Stimulated activated CD4-positive, alpha-beta T cell treated with anti-CD3 and anti-CD28 coated beads, Interleukin-4, amount 100 ng/mL, for 24 hours (primary cell): ENCODE data around the gene MLYCD.

Experiments
- DNase-seq: peaks from one replicate; pipeline ENCODE4 v3.0.0-alpha.2; 2020

Gene MLYCD

DNA sequence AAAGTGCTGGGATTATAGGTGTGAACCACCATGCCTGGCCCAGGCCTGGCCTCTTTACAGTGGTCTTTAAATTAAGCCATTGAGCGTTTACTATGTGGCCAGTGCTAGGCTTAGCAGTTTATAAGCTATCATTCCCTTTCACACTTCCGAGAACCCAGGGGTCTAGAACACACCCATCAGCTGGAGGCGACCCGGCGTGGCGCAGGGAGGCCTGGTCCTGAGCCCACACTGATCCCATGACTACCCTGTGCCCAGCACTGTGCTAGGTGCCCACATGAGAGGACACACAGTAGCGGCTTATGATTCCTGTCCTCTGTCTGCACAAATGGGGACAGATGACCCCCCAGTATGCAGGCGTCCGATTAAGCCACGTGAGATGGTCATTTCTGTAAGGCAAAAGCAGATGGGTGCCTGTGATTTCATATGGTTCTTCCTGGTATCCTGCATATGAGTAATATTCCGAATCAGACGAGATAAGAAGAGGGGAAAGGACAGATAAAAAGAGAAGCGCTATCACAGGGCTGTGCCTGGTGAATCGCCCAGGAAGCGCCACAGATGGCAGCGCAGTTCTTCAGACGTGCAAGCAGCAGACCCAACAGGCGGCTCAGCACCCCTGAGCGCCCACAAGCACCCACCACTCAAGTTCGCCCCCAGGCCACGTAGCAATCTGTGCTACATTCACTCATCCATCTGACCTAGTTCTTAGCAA is 59.4 kb downstream of the MLYCD start:
- no peak for DNase-seq

DNA sequence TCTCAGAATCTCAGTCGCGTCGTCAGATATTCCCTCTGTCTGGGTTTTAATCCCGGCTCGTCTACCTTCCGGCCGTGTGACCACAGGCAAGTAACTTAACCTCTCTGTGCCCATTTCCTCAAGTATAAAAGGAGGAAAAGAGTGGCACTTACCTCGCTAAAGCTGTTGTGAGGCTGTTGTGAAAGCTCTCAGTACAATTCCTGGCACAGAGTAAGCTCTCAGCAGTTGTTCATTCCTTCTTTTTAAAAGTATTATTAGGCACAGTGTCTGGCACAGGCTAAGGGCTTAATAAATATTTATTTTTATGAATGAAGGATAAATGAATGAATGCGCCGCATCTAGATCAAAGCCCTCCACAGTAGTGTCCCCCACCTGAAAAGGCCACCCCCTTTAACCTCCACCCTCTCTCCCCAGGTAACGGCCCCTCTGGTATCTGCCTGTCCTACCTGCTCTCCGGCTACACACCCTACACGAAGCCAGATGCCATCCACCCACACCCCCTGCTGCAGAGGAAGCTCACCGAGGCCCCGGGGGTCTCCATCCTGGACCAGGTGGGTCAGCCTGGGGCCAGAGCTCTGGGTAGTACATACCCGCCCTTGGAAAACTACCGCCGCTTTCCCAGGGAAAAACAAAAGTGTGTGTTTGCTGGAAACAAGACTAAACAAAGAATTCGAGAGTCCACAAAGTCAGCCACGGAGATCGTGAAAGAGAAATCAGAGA is 60.1 kb downstream of the MLYCD start:
- DNase-seq = no peak

DNA sequence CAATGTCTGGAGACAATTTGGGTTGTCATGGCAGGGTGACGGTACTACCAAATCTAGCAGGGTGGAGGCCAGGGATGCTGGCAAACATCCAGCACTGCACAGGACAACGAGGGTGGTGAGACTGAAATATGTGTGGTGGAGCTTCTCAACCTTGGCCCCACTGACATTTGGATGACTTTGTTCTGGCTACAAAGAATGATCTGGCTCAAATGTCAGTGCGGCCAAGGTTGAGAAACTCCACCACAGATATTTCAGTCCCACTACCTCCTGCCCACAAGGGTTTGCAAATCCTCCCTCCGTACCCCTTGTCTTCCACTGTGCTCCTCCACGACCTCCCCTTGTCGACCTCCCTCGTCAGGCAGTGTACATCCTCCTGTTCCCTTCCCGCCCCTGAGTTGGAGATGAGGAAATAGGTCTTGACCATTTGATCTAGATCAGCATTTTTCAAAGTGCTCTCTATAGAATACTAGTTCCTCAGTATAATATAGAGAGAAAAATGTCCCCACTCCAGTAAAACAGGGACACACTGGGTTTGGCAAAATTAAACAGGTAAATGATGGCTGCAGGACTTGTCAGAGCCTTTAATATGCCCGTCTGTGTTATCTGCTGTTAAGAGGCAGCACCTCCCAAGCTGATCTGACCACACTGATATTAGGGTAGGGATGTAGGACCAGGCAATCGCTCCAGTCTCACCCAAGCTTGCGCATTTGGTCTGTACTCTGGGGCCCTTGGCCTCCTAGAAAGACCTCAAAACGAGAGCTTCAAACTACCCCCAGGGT is 60.9 kb downstream of the MLYCD start:
- no peak for DNase-seq

DNA sequence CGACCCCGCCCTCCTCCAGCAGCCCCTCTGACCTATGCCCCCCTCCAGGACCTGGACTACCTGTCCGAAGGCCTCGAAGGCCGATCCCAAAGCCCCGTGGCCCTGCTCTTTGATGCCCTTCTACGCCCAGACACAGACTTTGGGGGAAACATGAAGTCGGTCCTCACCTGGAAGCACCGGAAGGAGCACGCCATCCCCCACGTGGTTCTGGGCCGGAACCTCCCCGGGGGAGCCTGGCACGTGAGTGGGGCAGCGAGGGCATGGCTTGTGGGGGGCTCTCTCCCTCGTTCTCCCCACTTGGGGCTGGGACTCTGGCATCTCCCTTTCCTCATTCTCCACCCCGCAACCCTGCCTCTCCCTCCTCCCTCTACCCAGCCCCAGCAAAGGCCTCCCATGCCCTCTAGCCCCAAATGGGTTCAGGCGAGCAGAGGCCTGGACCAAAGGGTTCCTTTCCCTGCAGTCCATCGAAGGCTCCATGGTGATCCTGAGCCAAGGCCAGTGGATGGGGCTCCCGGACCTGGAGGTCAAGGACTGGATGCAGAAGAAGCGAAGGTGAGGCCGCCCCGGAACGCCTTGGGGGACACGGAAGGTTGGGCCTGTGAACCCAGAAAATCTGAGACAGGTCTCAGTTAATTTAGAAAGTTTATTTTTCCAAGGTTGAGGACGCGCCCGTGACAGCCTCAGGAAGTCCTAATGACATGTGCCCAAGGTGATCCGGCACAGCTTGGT is 61.8 kb downstream of the MLYCD start:
- DNase-seq = no peak

DNA sequence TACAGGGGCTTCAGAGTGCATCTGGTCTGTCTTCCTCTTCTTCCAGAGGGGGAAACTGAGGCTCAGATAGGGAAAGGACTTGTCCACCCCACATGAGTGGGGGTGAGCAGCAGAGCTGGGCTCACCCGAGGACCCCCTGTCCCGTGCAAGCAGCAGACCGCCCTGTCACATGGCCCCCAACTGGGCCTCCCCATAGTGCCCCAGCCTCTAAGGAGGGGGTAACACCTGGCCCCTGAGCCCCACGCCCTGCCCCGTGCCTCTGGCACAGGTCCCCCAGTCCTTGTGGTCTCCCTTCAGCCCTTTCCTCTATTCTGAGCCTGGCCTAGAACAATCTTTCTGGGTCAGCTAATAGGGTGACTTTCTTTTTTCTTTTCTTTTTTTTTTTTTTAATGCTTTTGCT is 62.7 kb downstream of the MLYCD start:
- no peak for DNase-seq

DNA sequence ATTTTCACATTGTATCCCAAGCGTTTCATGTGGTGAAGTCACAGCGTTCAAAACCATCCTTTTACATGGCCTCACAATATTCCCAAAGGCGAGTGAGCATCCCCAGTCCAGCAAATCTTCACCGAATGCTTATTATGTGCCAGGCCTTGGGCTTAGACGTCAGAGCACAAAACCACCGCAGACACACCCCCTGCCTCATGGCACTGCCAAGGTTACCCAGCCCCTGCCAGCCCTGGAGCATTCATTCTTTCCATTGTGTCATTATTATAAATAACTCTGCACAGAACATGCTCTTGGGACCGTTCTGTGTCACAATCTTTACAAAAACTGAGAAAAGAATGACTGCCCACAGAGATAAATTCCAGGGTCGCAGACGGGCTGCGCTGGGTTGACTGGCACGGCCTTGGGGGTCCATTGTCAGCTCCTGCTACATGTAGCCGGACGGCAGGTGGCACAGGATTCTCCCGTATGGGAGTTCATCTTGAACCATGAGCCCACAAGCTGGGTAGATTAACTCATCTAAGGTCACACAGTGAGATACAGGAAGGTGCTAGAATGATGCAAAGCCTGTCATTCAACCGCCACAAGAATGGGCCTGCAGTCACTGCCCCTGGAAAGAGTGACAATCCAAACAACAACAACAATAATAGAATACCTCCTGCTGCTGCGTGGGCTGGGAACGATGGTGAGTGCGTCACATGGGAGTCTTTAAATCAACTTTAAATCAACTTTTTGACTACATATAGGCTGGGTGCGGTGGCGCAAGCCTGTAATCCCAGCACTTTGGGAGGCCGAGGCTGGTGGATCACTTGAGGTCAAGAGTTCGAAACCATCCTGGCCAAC is 64.6 kb downstream of the MLYCD start:
- DNase-seq = no peak

DNA sequence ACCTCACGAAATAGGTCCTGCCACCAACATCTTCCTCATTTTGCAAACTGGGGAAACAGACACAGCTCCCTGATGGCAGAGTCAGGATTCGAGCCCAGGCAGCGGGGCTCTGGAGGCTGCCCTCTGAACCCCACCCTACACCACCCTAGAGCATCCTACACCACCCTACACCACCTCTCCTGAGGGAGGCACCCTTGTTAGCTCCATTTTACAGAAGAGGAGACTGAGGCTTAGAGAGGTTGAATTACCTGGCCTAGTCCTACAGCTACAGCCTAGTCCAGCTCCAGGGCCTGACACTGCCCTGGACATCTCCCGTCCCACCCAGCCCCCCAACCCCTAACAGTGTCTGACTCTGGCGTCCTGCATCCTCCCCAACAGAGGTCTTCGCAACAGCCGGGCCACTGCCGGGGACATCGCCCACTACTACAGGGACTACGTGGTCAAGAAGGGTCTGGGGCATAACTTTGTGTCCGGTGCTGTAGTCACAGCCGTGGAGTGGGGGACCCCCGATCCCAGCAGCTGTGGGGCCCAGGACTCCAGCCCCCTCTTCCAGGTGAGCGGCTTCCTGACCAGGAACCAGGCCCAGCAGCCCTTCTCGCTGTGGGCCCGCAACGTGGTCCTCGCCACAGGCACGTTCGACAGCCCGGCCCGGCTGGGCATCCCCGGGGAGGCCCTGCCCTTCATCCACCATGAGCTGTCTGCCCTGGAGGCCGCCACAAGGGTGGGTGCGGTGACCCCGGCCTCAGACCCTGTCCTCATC is 65.9 kb downstream of the MLYCD start:
- no peak for DNase-seq

DNA sequence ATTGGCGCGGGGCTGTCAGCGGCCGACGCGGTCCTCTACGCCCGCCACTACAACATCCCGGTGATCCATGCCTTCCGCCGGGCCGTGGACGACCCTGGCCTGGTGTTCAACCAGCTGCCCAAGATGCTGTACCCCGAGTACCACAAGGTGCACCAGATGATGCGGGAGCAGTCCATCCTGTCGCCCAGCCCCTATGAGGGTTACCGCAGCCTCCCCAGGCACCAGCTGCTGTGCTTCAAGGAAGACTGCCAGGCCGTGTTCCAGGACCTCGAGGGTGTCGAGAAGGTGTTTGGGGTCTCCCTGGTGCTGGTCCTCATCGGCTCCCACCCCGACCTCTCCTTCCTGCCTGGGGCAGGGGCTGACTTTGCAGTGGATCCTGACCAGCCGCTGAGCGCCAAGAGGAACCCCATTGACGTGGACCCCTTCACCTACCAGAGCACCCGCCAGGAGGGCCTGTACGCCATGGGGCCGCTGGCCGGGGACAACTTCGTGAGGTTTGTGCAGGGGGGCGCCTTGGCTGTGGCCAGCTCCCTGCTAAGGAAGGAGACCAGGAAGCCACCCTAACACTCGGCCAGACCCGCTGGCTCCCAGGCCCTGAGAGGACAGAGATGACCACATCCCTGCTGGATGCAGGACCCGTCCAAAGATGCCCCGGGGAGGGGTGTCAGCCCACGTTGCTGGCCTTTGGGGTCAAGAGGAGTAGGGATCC is 66.7 kb downstream of the MLYCD start:
- no peak for DNase-seq

DNA sequence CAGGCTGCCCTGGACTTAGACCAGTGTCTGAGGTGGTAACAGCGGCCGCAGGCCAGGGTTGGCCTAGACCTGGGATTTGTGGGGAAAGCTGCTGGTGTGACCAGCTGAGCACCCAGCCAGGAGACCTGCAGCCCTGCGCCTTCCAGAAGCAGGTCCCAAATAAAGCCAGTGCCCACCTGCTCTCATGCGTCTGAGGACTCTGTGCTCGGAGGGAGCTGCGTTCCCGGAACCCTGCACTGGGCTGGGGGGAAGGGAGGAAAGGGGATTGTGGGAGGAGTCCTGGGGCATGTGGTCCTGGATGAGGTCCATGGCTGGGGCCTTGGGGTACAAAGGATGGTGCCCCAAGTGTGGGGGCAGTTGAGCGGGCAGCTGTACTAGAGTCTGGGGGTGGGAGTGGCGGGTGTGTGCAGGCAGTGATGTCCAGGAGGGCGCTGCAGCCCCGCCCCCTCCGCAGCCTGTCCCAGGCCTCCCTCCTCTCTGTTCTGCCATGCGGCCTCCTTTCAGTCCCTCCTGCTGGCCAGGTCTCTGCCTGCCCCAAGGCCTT is 67.3 kb downstream of the MLYCD start:
- no peak for DNase-seq

DNA sequence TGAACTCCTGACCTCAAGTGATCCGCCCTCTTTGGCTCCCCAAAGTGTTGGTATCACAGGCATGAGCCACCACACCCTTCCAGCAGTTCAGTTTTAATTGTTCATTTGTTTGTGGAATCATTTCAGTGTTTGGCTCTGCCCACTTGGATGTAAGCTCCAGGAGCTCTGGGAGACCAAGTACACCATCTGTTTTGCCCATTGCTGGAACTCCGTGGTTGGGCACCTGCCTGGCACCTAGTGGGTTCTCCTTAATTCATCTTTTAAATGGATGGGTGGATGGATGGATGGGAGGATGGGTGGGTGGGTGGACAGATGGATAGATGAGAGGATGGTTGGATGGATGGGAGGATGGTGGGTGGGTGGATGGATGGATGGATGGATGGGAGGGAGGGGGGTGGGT is 68.2 kb downstream of the MLYCD start:
- no peak for DNase-seq

DNA sequence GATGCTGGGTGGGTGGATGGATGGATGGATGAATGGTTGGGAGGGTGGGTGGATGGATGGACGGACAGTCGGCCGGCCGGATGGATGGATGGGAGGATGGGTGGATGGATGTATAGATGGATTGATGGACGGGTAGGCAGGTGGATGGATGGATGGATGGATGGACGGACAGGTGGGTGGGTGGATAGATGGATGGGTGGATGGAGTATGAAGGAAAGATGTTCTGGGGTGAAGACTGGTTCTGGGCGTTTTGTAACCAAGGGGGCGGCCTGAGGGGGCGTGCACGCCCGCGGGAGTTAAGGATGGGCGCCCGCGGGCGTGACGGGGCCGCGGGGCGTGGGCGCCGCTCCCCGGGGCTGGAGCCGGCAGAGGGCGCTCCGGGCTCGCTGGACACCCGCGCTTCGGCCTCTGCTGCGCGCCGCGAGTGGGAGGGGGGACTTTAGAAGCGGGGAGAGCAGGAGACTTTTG is 69.0 kb downstream of the MLYCD start, which contains the start of gene NECAB2:
NECAB2 (plus strand) TSS at position 407 of the 468 bp plus-strand sequence. CDS start 405 bp downstream, outside the sequence.
- DNase-seq = no peak

DNA sequence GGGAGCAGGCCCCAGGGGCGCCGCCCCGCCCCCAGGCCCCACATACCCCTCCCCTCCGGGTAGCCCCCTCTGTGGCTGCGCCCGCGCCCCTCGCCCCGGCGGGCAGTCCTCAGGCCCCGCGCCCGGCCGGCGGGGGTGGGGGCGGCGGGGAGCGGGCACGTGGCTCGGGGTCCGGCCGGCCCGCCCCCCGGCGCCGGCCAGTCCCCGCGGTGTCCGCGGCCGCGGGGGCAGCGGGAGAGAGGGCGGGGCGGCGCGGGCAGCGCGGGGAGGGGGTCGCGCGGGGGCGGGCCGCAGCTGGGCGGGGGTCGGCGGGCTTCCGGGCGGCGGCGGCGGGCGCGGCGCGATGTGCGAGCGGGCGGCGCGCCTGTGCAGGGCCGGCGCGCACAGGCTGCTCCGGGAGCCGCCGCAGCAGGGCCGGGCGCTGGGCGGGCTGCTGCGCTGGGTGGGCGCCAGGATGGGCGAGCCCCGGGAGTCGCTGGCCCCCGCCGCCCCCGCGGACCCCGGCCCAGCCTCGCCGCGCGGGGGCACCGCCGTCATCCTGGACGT is 69.5 kb downstream of the MLYCD start:
- DNase-seq = no peak

DNA sequence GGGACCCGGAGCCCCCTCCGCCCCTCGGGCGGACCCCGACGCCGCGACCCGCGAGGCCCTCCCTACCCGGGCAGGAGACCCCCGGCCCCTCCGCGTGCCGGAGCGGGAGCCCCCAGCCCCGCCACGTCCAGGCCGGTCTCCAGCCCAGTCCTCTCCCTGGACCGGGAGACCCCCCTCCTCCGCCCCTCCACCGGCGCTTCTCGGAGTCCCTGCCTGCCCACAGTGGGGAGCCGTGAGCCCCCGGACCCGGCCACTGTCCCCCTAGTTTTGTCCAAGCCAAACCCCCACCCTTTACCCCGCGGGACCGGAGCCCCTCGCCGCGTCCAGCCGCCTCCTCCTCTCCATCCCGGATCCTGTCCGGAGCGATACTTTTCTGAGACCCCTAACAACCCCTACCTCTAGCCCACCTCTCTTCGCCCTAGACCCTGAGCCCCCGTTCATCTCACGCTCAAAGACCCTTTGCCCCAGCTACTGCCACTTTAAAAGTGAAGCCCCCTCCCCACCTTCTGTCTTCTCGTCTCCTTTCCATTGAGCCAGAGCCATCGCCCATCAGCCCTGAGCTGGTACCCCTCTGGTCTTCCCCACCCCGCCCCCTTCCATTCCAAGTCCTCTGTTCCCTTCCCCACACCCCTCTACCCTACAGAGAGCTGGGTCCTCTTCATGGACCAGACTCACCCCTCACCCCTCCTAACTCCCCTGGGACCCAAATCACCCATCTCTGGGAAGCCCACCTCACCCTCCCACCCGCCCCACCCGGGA is 70.2 kb downstream of the MLYCD start:
- no peak for DNase-seq

DNA sequence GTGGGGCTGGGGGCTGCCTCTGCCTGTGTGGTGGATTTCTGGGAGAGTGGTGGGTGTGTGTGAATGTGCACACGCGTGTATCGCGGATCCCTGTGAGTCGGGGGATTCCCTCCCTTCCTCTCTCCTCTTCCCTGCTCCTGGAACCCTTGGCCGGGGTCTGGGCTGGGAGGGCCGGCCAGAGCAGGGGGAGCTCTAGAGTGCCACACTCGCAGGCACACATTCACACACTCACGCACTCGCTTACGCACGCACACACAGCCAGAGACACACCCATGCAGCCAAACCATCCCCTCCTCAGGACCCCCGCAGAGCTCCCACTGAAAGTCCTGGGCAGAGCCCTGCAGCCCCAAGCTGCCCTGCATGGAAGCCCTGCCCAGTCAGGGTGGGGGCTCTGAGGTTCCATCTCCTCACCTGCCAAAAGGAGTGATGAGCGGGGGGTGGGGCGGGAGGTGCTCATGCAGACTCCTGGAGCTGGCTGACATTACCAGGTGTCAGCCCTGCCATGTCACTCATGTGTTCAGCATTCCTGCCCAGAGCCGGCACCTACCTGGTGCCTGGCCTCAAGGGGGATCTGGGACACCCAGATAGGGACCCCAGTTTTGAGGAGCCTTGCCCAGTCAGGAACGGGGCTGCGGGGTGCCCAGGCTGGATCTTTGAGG is 71.0 kb downstream of the MLYCD start:
- DNase-seq = no peak

DNA sequence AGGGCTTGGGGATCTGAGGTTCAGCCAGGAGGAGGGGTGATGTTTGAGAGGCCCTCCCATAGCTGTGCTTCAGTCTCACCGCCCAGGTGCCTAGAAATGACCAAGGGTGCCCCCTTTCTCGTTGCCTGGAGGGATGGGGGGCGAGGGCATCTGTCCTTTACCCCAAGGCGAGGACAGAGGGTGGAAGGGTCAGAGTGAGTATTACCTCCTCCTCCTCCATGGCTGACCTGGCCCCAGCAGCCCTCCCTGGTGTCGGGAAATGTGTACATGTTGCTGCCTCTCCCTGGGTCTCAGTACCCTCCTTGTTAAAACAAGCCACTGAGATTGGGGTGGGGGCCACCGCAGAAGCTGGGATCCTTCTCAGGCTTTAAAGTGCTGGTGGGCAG is 71.5 kb downstream of the MLYCD start:
- no peak for DNase-seq

DNA sequence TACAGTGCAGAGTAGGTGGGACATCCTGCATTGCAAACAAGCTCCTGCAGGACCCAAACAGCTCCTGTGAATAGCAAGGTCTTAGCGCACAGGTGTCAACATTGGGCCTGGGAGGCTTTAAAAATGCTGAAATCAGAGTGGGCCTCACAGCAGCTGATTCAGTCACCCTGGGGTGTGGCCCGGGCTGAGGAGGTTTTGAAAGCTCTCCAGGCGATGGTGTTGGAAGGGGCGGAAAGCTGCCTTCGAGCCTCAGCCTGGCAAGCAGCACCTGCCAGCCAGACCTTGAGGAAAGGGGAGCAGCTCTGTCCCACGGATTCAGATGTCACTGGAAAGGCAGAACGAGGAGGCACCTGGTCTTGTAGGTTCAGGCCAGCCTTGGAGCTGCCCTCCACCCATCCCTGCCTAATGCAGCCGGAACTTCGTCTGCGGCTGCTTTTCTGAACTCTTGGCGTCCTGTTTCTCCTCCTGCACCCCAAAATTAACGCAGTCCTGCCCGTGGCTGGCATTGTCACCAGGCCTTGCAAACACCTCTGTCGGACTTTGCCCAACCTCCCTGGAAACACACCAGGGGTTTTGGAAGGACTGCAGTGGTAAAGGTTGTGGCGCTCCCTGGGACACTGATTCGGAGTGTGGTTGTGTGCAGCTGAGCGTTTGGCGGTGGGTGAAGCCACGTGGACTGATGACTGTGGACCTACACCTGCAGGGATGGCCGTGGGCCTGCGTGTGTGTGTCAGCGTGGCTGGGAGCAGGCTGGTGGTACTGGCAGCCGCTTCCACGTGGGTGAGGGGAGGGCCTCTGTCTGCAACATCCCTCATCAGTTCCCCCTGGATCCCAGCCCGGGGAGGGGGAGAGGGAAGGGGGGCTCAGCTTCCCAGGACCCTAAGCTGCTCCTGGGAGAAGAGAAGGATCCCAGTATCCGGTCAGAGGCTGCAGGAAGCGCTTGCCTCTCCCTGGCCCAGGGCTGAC is 72.5 kb downstream of the MLYCD start:
- DNase-seq = no peak

DNA sequence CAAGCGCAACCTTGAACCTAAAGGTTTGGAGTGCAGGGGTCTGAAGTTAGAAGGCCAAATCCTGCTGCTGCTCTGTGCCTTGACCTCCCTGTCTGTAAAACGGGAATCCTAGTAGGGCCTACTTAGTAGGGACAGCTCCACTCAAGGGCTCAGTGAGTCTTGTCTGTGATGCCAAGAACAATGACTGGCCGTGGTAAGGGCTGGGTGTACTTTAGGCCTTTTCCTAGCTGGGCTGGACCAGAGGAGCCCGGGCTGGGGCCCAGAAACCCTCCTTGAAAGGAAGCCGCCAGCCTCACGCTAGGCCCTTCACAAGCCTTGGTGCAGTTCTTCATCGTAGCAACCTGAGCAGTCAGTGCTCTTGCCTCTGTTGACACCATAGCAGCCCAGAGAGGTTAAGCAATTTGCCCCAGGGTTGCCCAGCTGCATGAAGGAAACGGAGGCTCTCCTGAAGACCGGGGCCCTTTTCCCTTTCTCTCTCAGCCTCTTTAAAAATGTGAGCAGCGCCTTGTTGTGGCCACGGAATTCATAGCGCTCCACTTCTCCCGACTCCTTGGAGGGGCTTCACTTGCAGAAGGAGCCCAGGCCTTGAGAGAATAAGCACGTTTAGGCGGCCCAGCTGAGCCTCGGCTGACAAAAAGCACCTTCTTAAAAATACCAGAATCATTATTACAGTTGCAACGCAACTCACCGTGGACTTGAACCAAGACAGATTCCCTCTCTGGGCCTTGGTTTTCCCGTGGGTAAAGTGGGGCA is 73.5 kb downstream of the MLYCD start:
- DNase-seq = no peak
